ENCODE results near the gene SLC11A2.

Gene SLC11A2

DNA sequence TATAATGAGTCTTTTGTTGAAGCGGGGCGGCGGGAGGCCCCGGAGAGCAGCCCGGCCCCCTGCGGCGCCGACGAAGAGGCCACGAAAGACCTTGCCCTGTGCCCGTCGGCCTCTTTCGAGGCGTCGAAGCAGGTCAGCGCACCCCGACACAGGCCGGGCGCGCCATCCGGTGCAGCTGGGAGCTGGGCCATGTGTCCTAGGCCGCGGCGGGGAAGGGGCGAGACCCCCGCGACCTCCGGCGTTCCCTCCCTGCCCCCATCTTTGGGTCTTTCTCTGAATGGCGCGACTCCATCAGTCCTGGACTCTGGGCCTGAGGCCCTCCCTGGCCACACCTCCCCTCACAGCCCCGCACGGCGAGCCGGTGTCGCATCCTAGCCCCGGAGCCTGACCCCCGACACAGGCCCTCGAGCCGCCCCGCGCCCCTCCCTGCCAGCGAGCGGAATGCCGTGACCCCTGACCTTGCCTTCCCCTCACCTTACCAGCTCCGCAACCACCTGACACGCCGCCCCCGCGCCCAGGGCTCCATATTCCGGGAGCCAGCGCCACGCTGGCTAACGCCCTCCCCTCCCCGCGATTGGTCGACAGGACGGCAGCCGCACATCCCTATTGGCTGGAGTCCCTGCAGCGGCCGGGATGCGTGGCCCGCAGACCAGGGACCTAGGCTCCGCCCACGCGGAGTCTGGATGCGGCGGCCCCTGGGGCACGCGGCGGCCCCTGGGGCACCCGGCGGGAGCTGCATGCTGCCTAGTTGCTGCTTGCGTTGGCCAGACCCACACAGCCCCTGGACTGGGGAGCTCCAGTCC is at the start of gene SLC11A2:
Gene SLC11A2, minus strand, starts transcription at position 549 of the 803 bp plus-strand sequence. CDS start 15,656 bp downstream, outside the sequence.
- DNase-seq (ENCODE audit: low spot score) = peak; percentile 97

- no peak for DNase-seq (ENCODE audit: low spot score)
Observed at GRCh38 chr12:51075390-51075789, 49.2 kb upstream of the SLC11A2 start.

- no peak for DNase-seq (ENCODE audit: low spot score)
Observed at GRCh38 chr12:51071663-51072062, 45.5 kb upstream of the SLC11A2 start.

DNA sequence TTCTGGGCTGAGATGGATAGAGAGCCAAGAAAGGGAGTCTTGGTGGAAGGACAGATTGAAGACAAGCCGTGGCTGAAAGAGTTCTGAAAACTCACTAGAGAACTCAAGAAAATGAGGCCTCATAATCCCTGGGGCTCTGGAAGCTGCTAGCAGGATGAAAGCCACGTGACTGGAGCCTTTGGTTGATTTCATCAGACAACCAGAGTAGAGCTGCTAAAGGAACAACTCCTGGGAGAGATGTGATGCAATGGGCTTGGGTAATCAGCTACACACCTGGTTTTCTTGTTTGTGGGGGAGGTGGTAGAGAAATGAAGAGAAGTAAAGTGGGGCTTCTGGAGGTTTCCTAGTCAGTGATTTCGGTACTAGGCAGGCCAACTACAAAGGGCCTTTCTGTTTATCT is 43.8 kb upstream of the SLC11A2 start:
- DNase-seq (ENCODE audit: low spot score) = no peak

DNA sequence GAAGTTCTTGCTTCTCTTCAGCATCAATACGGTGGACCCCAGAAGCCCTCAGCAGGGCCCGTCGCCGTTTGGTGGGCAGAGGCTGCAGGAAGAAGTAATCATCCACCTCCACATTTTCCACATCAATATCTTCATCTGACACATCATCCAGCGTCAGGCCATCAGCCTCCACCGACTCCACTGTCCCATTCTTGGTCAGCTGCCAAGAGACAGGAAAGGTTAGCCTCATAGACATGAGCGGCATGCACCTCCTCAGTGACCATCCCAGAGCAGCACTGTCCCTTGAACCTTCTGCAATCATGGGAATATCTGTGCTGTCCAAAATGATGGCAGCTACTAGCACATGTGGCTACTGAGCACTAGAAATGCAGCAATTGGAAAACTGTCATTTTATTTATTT is 41.6 kb upstream of the SLC11A2 start:
- DNase-seq (ENCODE audit: low spot score) = no peak

DNA sequence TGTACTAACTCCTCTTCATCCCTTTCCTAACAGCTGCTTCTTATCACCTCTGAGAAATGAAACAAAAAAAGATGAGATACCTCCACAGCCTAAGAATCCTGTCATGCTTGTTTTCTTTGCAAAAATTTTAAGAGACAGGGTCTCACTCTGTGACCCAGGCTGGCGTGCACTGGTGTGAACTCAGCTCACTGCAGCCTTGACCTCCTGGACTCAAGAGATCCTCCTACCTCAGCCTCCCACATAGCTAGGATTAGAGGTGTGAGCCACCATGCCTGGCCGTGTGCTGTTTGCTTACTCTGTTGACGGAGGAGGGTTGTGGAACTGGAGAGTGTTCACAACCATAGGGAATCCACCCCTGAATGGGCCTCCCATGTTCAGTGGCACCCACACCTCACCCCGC is 41.0 kb upstream of the SLC11A2 start:
- no peak for DNase-seq (ENCODE audit: low spot score)

DNA sequence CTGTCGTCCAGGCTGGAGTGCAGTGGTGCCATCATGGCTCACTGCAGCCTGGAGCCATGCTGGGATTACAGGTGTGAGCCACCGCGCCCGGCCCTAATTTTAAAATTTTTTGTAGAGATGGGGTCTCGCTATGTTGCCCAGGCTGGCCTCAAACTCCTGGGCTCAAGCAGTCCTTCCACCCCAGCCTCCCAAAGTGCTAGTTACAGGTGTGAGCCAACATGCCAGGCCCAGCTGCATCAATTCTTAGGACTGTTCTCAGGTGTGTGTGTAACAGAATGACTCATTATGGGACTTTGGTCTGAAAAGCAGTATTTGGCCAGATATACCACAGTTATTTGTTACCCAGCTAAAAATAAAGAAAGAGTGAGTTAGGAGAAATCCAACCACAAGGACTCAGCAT is 39.3 kb upstream of the SLC11A2 start:
- DNase-seq (ENCODE audit: low spot score) = no peak

DNA sequence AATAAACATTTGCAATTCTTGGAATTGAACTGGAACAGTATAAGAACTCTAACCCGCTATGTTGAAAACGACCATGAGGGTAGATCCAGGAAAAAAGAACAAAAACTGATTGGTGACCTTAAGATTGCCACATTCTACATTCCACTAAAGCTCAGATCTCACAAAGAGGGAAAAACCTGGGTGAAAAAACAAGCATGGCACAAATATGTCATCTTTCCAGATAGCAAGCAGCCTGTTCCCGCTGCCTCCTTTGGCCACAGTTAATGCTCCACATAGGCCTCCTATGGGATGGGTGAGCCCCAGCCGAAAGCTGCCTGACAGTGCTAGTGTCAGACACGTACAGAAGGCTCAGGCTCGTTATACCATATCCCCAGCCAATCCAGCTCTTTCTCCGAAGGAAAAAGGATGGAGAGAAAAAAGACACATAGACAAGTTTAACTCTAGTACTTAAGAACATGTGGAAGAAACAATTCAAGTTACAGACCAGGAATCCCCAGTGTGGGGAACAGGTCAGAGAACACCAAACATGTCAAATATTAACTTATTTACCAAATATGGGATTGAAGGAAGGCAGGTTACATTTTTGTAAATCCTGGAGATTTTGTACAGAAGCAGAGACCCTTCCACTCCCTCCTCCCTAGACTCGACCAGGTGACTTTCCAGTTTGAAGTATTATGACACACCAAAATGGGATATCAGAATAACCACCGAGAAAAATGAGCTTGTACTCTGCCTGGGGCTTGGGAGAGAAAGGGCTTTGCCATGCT is 36.6 kb upstream of the SLC11A2 start:
- no peak for DNase-seq (ENCODE audit: low spot score)

DNA sequence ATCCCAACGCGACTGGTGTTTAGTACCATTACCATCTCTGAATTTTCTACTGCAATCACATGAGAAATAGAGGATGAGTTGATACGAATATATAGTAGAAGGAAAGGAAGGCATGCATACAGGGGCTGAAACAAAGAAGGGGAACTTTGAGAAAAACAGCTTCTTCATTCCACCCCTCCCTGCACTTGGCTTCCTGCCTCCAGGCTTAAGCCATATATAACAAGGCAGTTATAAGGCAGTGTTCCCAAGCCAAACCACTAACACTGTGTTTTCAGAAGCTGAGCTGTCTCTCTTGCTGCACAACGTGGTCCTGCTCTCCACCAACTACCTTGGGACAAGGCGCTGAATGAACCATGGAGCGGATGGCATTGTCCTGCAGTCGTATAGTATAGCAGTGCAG is 32.9 kb upstream of the SLC11A2 start:
- DNase-seq (ENCODE audit: low spot score) = no peak

GRCh38 chr12:51056242-51056641 is 30.1 kb upstream of the SLC11A2 start:
- DNase-seq (ENCODE audit: low spot score) = no peak

GRCh38 chr12:51055060-51055459 is 28.9 kb upstream of the SLC11A2 start:
- no peak for DNase-seq (ENCODE audit: low spot score)

- no peak for DNase-seq (ENCODE audit: low spot score)
Observed at GRCh38 chr12:51051787-51052186, 25.6 kb upstream of the SLC11A2 start.

DNA sequence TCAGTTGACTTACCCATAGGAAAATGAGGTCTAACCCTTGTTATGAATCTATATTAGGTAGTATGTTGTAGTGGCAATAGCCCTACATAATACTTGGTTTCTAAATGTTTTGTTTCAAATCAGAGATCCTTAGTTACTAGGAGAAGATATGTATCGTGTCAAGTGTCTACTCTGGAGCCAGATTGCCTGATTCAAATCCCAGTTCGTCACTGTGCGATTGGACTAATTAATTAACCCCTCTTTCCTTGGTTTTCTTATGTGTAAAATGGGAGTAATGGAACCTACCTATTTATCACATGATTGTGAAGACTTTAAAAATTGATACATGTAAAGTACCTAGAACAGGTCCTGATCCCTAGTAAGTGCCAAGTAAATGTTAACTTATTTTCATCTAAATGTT is 23.3 kb upstream of the SLC11A2 start:
- DNase-seq (ENCODE audit: low spot score) = no peak

DNA sequence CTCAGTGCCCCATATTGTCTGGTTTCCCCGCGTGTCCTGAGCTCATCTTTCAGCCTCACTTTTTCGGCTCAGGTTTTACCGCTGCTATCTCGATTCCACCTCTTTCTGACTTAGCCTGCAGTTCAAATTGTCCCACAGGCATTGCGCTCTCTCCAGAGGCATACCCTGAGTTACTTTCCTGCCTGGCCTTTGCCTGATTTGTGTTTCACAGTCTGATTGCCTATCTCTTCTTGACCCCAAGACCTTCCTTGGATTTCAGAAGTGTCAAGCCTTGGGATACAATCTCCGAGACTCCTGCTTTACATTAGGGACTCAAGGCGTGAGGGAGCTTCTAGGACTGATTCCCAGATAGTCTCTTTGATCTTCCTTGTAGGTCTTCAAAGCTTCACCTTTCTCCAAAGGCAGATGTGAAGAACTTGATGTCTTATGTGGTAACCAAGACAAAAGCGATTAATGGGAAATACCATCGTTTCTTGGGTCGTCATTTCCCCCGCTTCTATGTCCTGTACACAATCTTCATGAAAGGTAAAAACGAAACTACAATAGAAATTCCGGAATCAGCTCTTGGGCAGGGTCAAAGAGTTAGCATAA is 22.6 kb upstream of the SLC11A2 start:
- peak; percentile 10 for DNase-seq (ENCODE audit: low spot score)

DNA sequence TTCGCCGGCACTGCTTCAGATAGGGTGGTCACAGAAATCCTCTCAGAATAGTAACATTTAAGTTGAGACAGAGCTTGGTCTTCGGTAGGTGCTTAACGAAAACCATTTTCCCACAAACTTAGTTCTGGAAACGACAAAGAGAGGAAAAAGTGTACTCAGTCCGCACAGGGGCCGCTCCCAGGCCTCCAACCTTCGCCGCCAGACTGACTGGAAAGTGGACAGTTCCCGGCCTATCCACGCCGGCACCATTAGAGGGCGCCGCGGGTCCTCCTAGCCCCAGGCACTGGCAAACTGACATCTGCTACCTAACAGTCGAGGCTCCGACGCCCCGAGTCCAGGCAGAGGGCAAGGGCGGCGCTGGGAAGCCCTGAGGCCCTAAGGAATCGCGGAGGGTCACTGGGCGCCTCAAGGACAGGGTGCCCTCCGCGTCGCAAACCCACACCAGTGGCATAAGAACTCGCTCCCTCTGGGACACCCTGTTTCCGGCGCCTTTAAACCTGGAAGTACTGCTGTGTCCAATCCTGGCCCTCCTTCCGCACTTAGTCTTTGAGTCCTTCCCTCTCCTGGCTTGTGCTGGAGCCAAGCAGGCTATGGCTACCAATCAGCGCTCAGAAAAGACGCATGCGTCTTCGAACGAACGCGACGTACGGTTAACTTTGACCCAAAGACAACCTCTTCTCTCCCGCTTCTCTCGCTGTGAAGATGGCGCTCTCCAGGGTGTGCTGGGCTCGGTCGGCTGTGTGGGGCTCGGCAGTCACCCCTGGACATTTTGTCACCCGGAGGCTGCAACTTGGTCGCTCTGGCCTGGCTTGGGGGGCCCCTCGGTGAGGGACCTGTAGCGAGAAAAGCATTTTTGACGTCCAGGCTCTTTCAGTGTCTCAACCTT is 21.7 kb upstream of the SLC11A2 start, which contains the start of gene LETMD1:
Gene LETMD1, plus strand, starts transcription at position 673 of the 886 bp plus-strand sequence. Its CDS starts 30 bp downstream, at position 703.
- peak; percentile 96 for DNase-seq (ENCODE audit: low spot score)

GRCh38 chr12:51036279-51036678 is 10.1 kb upstream of the SLC11A2 start:
- no peak for DNase-seq (ENCODE audit: low spot score)

DNA sequence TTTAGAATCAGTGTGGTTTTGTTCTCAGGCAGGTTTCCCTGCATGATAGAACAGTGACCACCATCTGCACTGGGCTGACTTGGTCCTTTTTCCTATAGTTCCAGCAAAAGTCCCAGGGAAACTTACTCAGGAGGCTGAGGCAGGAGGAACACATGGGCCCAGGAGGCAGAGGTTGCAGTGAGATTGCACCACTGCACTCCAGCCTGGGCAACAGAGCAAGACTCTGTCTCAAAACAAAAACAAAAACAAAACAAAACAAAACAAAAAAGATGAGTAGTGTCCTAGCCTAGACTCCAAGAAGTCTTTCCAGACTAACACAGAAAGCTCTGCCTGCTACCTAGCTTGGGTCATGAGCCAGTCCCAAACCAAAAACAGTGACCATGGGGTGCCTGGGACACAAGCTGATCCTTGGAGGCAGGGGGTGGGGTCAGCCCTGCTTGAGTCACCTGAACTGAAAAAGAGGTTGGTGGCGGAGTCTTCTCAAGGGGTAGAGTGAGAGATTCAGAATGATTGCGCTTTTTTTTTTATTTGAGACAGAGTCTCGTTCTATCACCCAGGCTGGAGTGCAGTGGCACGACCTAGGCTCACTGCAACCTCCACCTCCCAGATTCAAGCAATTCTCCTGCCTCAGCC is 7.4 kb upstream of the SLC11A2 start:
- no peak for DNase-seq (ENCODE audit: low spot score)

DNA sequence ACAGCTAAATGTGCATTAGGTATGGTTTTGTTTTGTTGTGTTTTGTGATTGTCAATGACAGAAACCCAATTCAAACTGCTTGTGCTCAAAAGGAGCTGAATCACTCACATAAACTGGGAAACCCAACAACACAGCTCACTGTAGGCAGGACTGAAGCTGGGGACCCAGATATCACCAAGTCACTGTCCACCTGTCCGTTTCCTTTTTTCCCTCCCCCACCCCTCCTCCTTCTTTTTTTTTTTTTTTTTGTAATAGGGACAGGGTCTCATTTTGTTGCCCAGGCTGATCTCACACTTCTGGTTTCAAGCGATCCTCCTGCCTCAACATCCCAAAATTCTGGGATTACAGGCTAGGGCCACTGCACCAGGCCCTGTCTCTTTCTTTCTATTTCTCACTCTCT is 6.9 kb upstream of the SLC11A2 start:
- no peak for DNase-seq (ENCODE audit: low spot score)

- DNase-seq (ENCODE audit: low spot score) = no peak
Observed at GRCh38 chr12:51028813-51029150, 2.6 kb upstream of the SLC11A2 start.

DNA sequence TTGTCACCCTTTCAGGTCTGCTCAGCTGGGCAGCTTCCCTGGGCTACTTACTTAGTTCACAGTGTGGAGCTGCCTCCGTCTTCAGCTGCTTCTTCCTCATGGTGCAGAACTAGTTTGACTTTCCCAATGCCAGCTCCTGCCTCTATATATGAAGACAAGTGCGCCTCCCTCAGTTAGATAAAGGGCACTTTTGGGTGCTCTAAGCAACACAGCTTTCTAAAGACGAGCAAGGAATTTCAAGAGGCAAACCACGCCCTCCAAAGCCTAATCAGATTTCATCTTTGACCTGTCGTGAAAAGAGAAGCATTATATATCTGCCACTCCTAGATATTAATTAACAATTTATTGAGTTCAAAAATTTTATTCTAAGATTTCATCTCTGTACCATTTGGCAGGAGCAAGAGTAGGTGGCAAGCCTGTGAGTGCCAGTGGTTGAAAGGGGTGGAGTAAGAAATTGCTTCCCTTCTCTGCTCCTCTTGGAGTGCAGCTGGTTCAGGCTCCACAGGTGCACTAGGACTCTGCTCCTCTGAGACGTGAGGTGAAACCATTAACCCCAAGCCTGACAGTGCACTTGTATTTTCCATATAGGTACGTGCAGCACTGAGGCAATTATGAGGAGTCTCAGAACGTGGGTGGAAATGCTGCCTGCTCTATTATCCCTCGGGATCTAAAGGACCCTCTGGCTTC is 2.1 kb upstream of the SLC11A2 start:
- DNase-seq (ENCODE audit: low spot score) = no peak

GRCh38 chr12:51027342-51027835 is 1.2 kb upstream of the SLC11A2 start:
- DNase-seq (ENCODE audit: low spot score) = no peak

Measured in germinal center (tissue), 1 donor.